ENCODE measurements around the gene ADSS1. TPM values are rescaled to one million over a fixed set of nuclear protein-coding genes. Genes with fewer than 3 reads are reported as not detected.

ADSS1 gene
- total and polyA plus RNA-seq, 4 donors: 1.8 to 18.8 (median 12.2) TPM

GRCh38 chr14:104676130-104676693, 47.8 kb upstream of the ADSS1 start:
- Histone ChIP-seq H3K9me3 (ENCODE audit: control insufficient read depth in 4 of 4, low read length in 3 of 4) (no peaks in the 10 kb centered on the region), H3K36me3 (ENCODE audit: control insufficient read depth in 4 of 4, insufficient read depth in 3 of 4, low read depth in 1 of 4, low read length in 3 of 4) (no peaks in the 10 kb centered on the region), H3K27me3 (ENCODE audit: control insufficient read depth in 4 of 4, insufficient read depth in 4 of 4, low read length in 3 of 4) (no peaks in the 10 kb centered on the region), H3K9ac (ENCODE audit: low read depth in 1 of 2, low read length in 2 of 2) (no peak overlapping the region), H3K4me3 (ENCODE audit: low read depth in 1 of 3, low read length in 3 of 3) (no peak overlapping the region), H3K27ac (ENCODE audit: low read depth in 1 of 2, low read length in 2 of 2) (no peak overlapping the region), H3K4me1 (ENCODE audit: control insufficient read depth in 4 of 4, insufficient read depth in 4 of 4, low read length in 3 of 4) (peaks cover 18 to 34% (median 24%) of the 10 kb centered on the region in 4 donors)
- WGBS: 96% methylated on average over 7 of the region's 7 CpGs
- TF ChIP-seq JUND (IDR thresholded peaks at IDR 0.05) (no peak), ZBTB33 (IDR thresholded peaks at IDR 0.05) (no peak), TAF1 (conservative IDR thresholded peaks at IDR 0.05) (no peak), MAX (IDR thresholded peaks at IDR 0.05) (no peak)
- DNase-seq (ENCODE audit: low spot score): no peak

- Histone ChIP-seq H3K36me3 (ENCODE audit: control insufficient read depth in 4 of 4, insufficient read depth in 3 of 4, low read depth in 1 of 4, low read length in 3 of 4) (no peaks in the 10 kb centered on the region), H3K4me1 (ENCODE audit: control insufficient read depth in 4 of 4, insufficient read depth in 4 of 4, low read length in 3 of 4) (peaks cover 21 to 40% (median 30%) of the 10 kb centered on the region in 4 donors), H3K27me3 (ENCODE audit: control insufficient read depth in 4 of 4, insufficient read depth in 4 of 4, low read length in 3 of 4) (no peaks in the 10 kb centered on the region), H3K9me3 (ENCODE audit: control insufficient read depth in 4 of 4, low read length in 3 of 4) (no peaks in the 10 kb centered on the region), H3K27ac (ENCODE audit: low read depth in 1 of 2, low read length in 2 of 2) (peak overlapping the region in 1 of 2 donors; percentile 63), H3K4me3 (ENCODE audit: low read depth in 1 of 3, low read length in 3 of 3) (peak overlapping the region in 1 of 3 donors; percentile 44), H3K9ac (ENCODE audit: low read depth in 1 of 2, low read length in 2 of 2) (no peak overlapping the region)
- no peak for DNase-seq (ENCODE audit: low spot score)
- TF ChIP-seq YY1 (IDR thresholded peaks at IDR 0.05): no peak
- no peak for TF ChIP-seq ZBTB33 (IDR thresholded peaks at IDR 0.05)
- TF ChIP-seq SP1 (IDR thresholded peaks at IDR 0.05): no peak
- TF ChIP-seq RXRA (IDR thresholded peaks at IDR 0.05): no peak
- TF ChIP-seq GABPA (IDR thresholded peaks at IDR 0.05 in 1 of 2, conservative IDR thresholded peaks at IDR 0.05 in 1 of 2): no peak
- 46% methylated on average over 29 of the region's 29 CpGs for WGBS
Observed at GRCh38 chr14:104676694-104677511, 47.1 kb upstream of the ADSS1 start.

- no peaks in the 10 kb centered on the region for H3K27me3 ChIP-seq (ENCODE audit: control insufficient read depth in 4 of 4, insufficient read depth in 4 of 4, low read length in 3 of 4)
- peak overlapping the region; percentile 18 to 63 for H3K27ac ChIP-seq (ENCODE audit: low read depth in 1 of 2, low read length in 2 of 2)
- WGBS: 11% methylated on average over 43 of the region's 43 CpGs
- DNase-seq (ENCODE audit: low spot score): peak; percentile 63
- peak overlapping the region; percentile 2 to 44 (median 42) for H3K4me3 ChIP-seq (ENCODE audit: low read depth in 1 of 3, low read length in 3 of 3)
- peak overlapping the region in 1 of 2 donors; percentile 56 for H3K9ac ChIP-seq (ENCODE audit: low read depth in 1 of 2, low read length in 2 of 2)
- no peaks in the 10 kb centered on the region for H3K36me3 ChIP-seq (ENCODE audit: control insufficient read depth in 4 of 4, insufficient read depth in 3 of 4, low read depth in 1 of 4, low read length in 3 of 4)
- no peaks in the 10 kb centered on the region for H3K9me3 ChIP-seq (ENCODE audit: control insufficient read depth in 4 of 4, low read length in 3 of 4)
- TF ChIP-seq SP1 (IDR thresholded peaks at IDR 0.05): peak; percentile 14
- peak; percentile 78 for TF ChIP-seq YY1 (IDR thresholded peaks at IDR 0.05)
- no peak for TF ChIP-seq REST (IDR thresholded peaks at IDR 0.05)
- H3K4me1 ChIP-seq (ENCODE audit: control insufficient read depth in 4 of 4, insufficient read depth in 4 of 4, low read length in 3 of 4): peaks cover 21 to 40% (median 32%) of the 10 kb centered on the region in 4 donors
Observed at GRCh38 chr14:104677512-104678332, 46.3 kb upstream of the ADSS1 start.
